A172 (cell line): ENCODE results near the gene SMURF1. TPM values are rescaled to one million over a fixed set of nuclear protein-coding genes. Genes with fewer than 3 reads are reported as not detected.

Experiments used
- DNase-seq: peaks from one replicate; pipeline ENCODE4 v3.0.0-alpha.2; 2015; ENCODE audit warnings: low spot score
- total RNA-seq: library from RNA; depleted of rRNA; stranded (reverse); fragments of >200 nt; shearing (Covaris generic); gene quantifications from 2 replicates; pipeline ENCODE4 v1.2.3, GENCODE V29; 2014; rRNA removed

Gene SMURF1
- total RNA-seq, 1 experiment from 2014 or later = 20.0 TPM

DNA sequence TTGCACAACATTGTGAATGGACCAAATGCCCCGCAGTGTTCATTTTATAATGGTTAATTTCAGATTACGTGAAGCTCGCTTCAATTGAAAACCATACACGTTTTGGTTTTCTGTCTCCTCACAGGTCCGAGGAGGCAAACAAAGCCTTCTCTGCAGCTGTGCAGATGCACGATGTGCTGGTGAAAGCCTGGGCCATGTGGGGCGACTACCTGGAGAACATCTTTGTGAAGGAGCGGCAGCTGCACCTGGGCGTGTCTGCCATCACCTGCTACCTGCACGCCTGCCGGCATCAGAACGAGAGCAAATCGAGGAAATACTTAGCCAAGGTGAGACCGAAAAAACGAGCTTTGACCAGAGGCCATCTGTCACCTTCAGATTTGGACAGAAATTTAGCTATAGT lies 155.3 kb downstream of the SMURF1 start:
- no peak for DNase-seq

GRCh38 chr7:98985945-98986344 lies 158.0 kb downstream of the SMURF1 start:
- no peak for DNase-seq

GRCh38 chr7:98985406-98985805 lies 158.5 kb downstream of the SMURF1 start:
- no peak for DNase-seq

- no peak for DNase-seq
Measured at GRCh38 chr7:98984126-98984525, 159.8 kb downstream of the SMURF1 start.

- DNase-seq = no peak
Measured at GRCh38 chr7:98982686-98983085, 161.2 kb downstream of the SMURF1 start.

- DNase-seq = no peak
Measured at GRCh38 chr7:98981701-98982100, 162.2 kb downstream of the SMURF1 start.

GRCh38 chr7:98978672-98979071 lies 165.2 kb downstream of the SMURF1 start:
- DNase-seq = no peak

Other genes starting within 250 kb of the SMURF1 start
- gene KPNA7, start 64.0 kb upstream of the SMURF1 start, total RNA-seq = not detected in 2 replicates
- gene MYH16, start 128.7 kb upstream of the SMURF1 start, total RNA-seq = 0.78 and 1.1 TPM in 2 replicates
- gene ARPC1A, start 181.8 kb upstream of the SMURF1 start, total RNA-seq = 326 and 351 TPM in 2 replicates
- 549 and 731 TPM in 2 replicates for gene ARPC1B, start 230.6 kb upstream of the SMURF1 start, total RNA-seq